Cardiac muscle cell (in vitro differentiated cells and primary cell): ENCODE measurements around the gene PTDSS2. TPM values are rescaled to one million over a fixed set of nuclear protein-coding genes. Genes with fewer than 3 reads are reported as not detected.

Experiments
- DNase-seq, 2 donors: peaks; one replicate each; pipeline versions ENCODE4 v3.0.0 to v3.0.0-alpha.2; 2010 to 2017; ENCODE audit warnings: low read depth in 1 of 2, low spot score in 1 of 2
- H3K27ac ChIP-seq: fragments of 200-600 bp; sonication (generic); 2 replicates; pipeline ENCODE4 v1.5.1; 2016
- H3K27me3 ChIP-seq: fragments of 200-600 bp; sonication (generic); 2 replicates; pipeline ENCODE4 v1.6.0; 2016; ENCODE audit warnings: control low read depth
- H3K36me3 ChIP-seq: fragments of 200-600 bp; sonication (generic); 2 replicates; pipeline ENCODE4 v1.5.1; 2016; ENCODE audit warnings: control low read depth
- H3K4me1 ChIP-seq: fragments of 200-600 bp; sonication (generic); 2 replicates; pipeline ENCODE4 v1.8.1; 2017; ENCODE audit warnings: low read depth, mild to moderate bottlenecking, mixed run types
- H3K4me3 ChIP-seq: fragments of 200-600 bp; sonication (generic); 2 replicates; pipeline ENCODE4 v1.5.1; 2016; ENCODE audit warnings: mild to moderate bottlenecking
- H3K9me3 ChIP-seq: fragments of 200-600 bp; sonication (generic); 2 replicates; pipeline ENCODE4 v1.5.1; 2017; ENCODE audit warnings: low read depth, mild to moderate bottlenecking, control low read depth
- CTCF ChIP-seq: IDR thresholded peaks from 2 replicates; pipeline ENCODE4 v1.5.1; 2012; ENCODE audit warnings: low read depth, mild to moderate bottlenecking, low read length
- polyA plus RNA-seq: library from polyadenylated mRNA; unstranded; fragments of >200 nt; fragmentation: Nextera tagmentation; extraction: Ambion mirVana; gene quantifications from 2 replicates; pipeline ENCODE4 v1.2.1, GENCODE V29; 2016
- total RNA-seq: library from RNA; depleted of rRNA; stranded (reverse); fragments of >200 nt; gene quantifications from 2 replicates; pipeline ENCODE4 v1.2.3, GENCODE V29; 2016

The PTDSS2 gene
- total and polyA plus RNA-seq, 2 experiments from 2014 or later = 69.6 to 202 TPM

DNA sequence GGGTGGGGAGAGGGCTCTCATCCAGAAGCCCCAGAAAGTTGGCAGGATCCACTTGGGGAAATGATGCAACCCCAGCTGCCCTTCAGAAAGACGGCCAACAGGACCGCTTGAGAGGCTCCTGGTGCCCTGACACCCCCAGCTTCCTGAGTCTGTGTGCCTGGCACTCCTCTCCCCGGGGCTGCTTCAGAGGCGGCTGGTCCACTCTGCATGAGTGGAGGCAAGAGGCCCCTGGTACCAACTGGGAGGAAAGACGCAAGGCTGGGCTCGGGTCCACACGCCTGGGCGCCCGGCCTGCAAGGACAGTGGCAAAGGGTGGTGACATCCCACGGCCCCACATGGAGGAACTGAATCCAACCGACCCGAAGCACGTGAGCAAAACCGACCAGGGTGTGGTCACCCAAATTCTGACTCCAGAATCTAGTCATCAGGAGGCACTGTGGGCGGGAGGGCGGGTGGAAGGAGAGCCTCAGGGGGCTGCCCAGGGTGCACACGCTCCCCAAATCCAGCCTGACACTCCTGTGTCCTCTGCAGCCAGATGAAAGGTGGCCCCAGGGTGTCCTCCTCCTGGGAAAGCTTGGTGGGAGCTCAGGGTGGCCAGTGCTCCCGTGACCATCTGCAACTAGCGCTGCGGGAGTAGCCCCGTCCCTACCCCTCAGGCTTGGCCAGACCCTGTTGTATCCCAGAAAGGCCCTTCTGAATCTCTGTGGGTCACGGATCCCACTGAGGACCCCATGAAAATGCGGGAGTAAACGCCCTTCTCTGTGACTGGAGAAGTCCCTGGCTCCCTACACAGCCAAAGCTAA is 53.3 kb downstream of the PTDSS2 start:
- peak in 1 of 2 donors; percentile 84 for DNase-seq
- H3K4me3 ChIP-seq = no peak overlapping the region
- no peak for TF ChIP-seq CTCF
- H3K4me1 ChIP-seq = peaks cover 5% of the 10 kb centered on the region
- H3K27ac ChIP-seq = no peak overlapping the region
- no peaks in the 10 kb centered on the region for H3K27me3 ChIP-seq
- no peaks in the 10 kb centered on the region for H3K9me3 ChIP-seq
- H3K36me3 ChIP-seq = peaks cover 24% of the 10 kb centered on the region

GRCh38 chr11:504053-504993 is 54.2 kb downstream of the PTDSS2 start:
- Histone ChIP-seq H3K27ac (no peak overlapping the region), H3K36me3 (peaks cover 14% of the 10 kb centered on the region), H3K9me3 (no peaks in the 10 kb centered on the region), H3K4me3 (no peak overlapping the region), H3K27me3 (no peaks in the 10 kb centered on the region), H3K4me1 (peaks cover 5% of the 10 kb centered on the region)
- TF ChIP-seq CTCF = no peak
- DNase-seq = peak in 1 of 2 donors; percentile 79

DNA sequence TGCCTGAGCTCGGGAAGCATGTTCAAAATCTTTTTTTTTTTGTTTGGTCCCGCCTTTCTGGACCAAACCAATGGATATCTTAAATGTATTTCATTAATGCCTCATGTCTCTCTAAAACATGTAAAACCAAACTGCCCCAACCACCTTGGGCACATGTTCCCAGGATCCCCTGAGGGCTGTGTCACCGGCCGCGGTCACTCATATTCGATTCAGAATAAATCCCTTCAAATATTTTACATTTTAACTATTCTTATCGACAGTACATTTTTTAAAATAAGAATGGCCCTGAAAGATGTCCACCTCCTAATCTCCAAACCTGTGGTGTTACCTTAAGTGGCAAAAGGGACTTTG is 54.9 kb downstream of the PTDSS2 start:
- DNase-seq = no peak
- no peaks in the 10 kb centered on the region for H3K9me3 ChIP-seq
- no peak overlapping the region for H3K4me3 ChIP-seq
- H3K4me1 ChIP-seq = peaks cover 5% of the 10 kb centered on the region
- peaks cover 8% of the 10 kb centered on the region for H3K36me3 ChIP-seq
- no peak for TF ChIP-seq CTCF
- H3K27ac ChIP-seq = no peak overlapping the region
- H3K27me3 ChIP-seq = no peaks in the 10 kb centered on the region

DNA sequence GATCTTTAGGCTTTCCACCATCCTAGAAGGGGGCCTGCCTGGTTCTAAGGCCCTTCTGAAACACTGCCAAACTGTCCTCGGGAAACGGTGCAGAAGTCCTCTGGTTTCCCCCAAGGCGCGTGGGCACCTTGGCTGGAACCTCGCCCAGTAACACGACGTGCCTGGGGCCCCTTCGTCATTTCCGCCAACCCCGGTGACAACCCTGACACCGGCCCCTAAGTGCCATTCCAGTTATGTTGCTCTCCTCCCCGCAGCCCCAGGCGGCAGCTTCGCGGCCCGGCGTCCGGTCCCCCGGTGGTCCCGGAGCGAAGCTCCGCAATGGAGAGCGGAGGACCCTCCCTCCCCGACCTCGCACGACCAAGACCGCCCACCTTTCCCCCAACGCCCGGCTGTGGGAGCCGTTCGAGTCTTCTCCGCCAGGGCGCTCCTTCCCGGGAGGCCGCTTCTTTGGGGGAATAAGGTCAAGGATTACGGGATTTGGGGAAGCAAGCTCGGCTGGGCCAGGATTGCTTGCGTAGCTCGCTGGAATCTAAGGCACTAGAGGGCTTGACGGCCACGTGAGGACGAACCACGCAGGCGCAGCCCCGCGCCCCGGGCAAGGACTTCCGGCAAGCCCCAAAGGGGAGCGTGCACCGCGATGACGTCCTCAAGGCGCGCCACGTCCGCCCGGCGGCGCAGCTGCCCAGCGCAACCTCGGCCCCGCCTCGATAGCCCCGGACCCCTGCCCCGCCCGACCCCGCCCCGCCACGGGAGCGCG is 56.3 kb downstream of the PTDSS2 start:
- Histone ChIP-seq H3K4me1 (peaks cover 5% of the 10 kb centered on the region), H3K27me3 (no peaks in the 10 kb centered on the region), H3K36me3 (no peaks in the 10 kb centered on the region), H3K9me3 (no peaks in the 10 kb centered on the region), H3K4me3 (peak overlapping the region; percentile 71), H3K27ac (peak overlapping the region; percentile 100)
- DNase-seq = peak; percentile 98 to 99
- no peak for TF ChIP-seq CTCF
